Endothelial cell of umbilical vein (primary cell): ENCODE measurements around the gene PRKAG1.

Source experiments
- CTCF ChIP-seq, 2 donors: IDR thresholded peaks; 1 replicate in 1 of 2; 2 replicates in 1 of 2; pipeline ENCODE4 v1.5.1; 2011; ENCODE audit warnings: low read length in 2 of 2, mild to moderate bottlenecking in 2 of 2, moderate library complexity in 2 of 2, control low read depth in 1 of 2, inconsistent platforms in 1 of 2, low read depth in 1 of 2; ENCODE audit not compliant: insufficient read depth in 1 of 2; ENCODE audit errors: extremely low read depth in 1 of 2
- EZH2 ChIP-seq: IDR thresholded peaks from 2 replicates; pipeline ENCODE4 v1.6.1; 2012; ENCODE audit warnings: borderline replicate concordance, low read depth, mild to moderate bottlenecking, moderate library complexity, low read length, inconsistent platforms; ENCODE audit not compliant: severe bottlenecking
- FOS ChIP-seq: IDR thresholded peaks from 2 replicates; pipeline ENCODE4 v1.6.1; 2011; ENCODE audit warnings: mild to moderate bottlenecking, low read length, moderate library complexity, borderline replicate concordance; ENCODE audit not compliant: insufficient read depth
- GATA2 ChIP-seq: IDR thresholded peaks from 2 replicates; pipeline ENCODE4 v1.7.0; 2011; ENCODE audit warnings: low read depth, mild to moderate bottlenecking, moderate library complexity, mixed read lengths, low read length; ENCODE audit not compliant: insufficient read length, insufficient read depth
- JUN ChIP-seq: IDR thresholded peaks from 2 replicates; pipeline ENCODE4 v1.6.1; 2011; ENCODE audit warnings: borderline replicate concordance, low read depth; ENCODE audit not compliant: insufficient read length, insufficient read depth
- MAX ChIP-seq: IDR thresholded peaks from 2 replicates; pipeline ENCODE4 v1.6.1; 2011; ENCODE audit not compliant: insufficient read depth, insufficient read length
- POLR2A ChIP-seq: IDR thresholded peaks from 2 replicates; pipeline ENCODE4 v1.6.1; 2012; ENCODE audit warnings: low read depth, mild to moderate bottlenecking, control low read depth, low read length
- POLR2AphosphoS5 ChIP-seq: IDR thresholded peaks from 2 replicates; pipeline ENCODE4 v1.6.1; 2012; ENCODE audit warnings: low read depth, mild to moderate bottlenecking, control low read depth, low read length, moderate library complexity; ENCODE audit not compliant: insufficient read depth

- TF ChIP-seq POLR2A = no peak
- TF ChIP-seq CTCF (IDR thresholded peaks at IDR 0.05; ENCODE audit: extremely low read depth in 1 of 2, insufficient read depth in 1 of 2, low read depth in 1 of 2, low read length in 2 of 2) = no peak
- no peak for TF ChIP-seq POLR2AphosphoS5
- TF ChIP-seq FOS = no peak
- TF ChIP-seq MAX = no peak
- TF ChIP-seq GATA2 = no peak
- no peak for TF ChIP-seq JUN
- no peak for TF ChIP-seq EZH2
Measured at GRCh38 chr12:49010092-49010668, 8.4 kb downstream of the PRKAG1 start.
